Sigmoid colon (tissue), 7 donors: ENCODE measurements around the gene HMGCS2. TPM values are rescaled to one million over a fixed set of nuclear protein-coding genes. Genes with fewer than 3 reads are reported as not detected.

Experiments used
- DNase-seq: peaks from one replicate; pipeline ENCODE4 v3.0.0-alpha.2; 2019
- H3K27ac ChIP-seq, 4 donors: fragments of 200-600 bp; sonication (generic); one replicate each; pipeline ENCODE4 v1.5.1; 2016 to 2019; ENCODE audit warnings: mild to moderate bottlenecking in 1 of 4
- H3K27me3 ChIP-seq, 3 donors: fragments of 200-600 bp; sonication (generic); one replicate each; pipeline ENCODE4 v1.5.1; 2019; ENCODE audit warnings: mild to moderate bottlenecking in 1 of 3
- H3K36me3 ChIP-seq, 4 donors: fragments of 200-600 bp; sonication (generic); one replicate each; pipeline ENCODE4 v1.5.1; 2016 to 2019
- H3K4me1 ChIP-seq, 4 donors: fragments of 200-600 bp; sonication (generic); one replicate each; pipeline ENCODE4 v1.5.1; 2017 to 2019
- H3K4me3 ChIP-seq, 4 donors: fragments of 200-600 bp; sonication (generic); one replicate each; pipeline ENCODE4 v1.5.1; 2017 to 2019; ENCODE audit warnings: mild to moderate bottlenecking in 2 of 4, moderate library complexity in 1 of 4
- H3K9me3 ChIP-seq, 4 donors: fragments of 200-600 bp in 3 of 4; sonication (generic) in 3 of 4; one replicate each; pipeline versions ENCODE4 v1.5.1 to v1.6.1; 2013 to 2019
- EP300 ChIP-seq, 4 donors: sonication (generic); formaldehyde crosslinking; IDR thresholded peaks; one replicate each; pipeline ENCODE4 v1.6.1; 2017; ENCODE audit warnings: antibody characterized with exemption in 4 of 4
- POLR2A ChIP-seq, 2 donors: fragments of 450-650 bp; IDR thresholded peaks; one replicate each; pipeline ENCODE4 v1.6.1; 2016; ENCODE audit warnings: antibody characterized with exemption in 2 of 2, mild to moderate bottlenecking in 2 of 2, moderate library complexity in 2 of 2
- POLR2AphosphoS5 ChIP-seq, 4 donors: sonication (generic); formaldehyde crosslinking; IDR thresholded peaks; one replicate each; pipeline ENCODE4 v1.6.1; 2017; ENCODE audit warnings: antibody characterized with exemption in 4 of 4
- WGBS, 2 donors: extraction: QIAGEN DNeasy Blood & Tissue Kit; methylation state at CpG; one replicate each; pipeline ENCODE4 v1.1.7; 2013; 5-methylcytosine and 5-hydroxymethylcytosine counted together
- intact Hi-C: fragments of 100-400 bp; cut with DNase I; formaldehyde crosslinking; loops from one replicate; pipeline ENCODE4 v1.15.1; 2023
- polyA plus RNA-seq, 3 donors: library from polyadenylated mRNA; stranded (reverse); fragments of 200-250 nt; gene quantifications; one replicate each; pipeline ENCODE4 v1.2.3, GENCODE V29; 2013
- total RNA-seq, 4 donors: library from RNA; depleted of rRNA; stranded (reverse); fragments of >200 nt; gene quantifications; one replicate each; pipeline ENCODE4 v1.1.0, GENCODE V29; 2016
- TF ChIP-seq, protein P1 (sequence below), 4 experiments: fragments of 450-650 bp in 3 of 4; fragments of 200-600 bp in 1 of 4; IDR thresholded peaks; one replicate each; pipeline ENCODE4 v1.5.1; 2016 to 2019; ENCODE audit warnings: antibody characterized with exemption in 4 of 4, mild to moderate bottlenecking in 3 of 4, moderate library complexity in 2 of 4
- donor health status: healthy with polysubstance abuse.
- donor health status: Bipolar disorder and iron deficiency.
- donor health status: healthy.

HMGCS2 gene
- total and polyA plus RNA-seq, 7 donors = 2.8 to 607 (median 165) TPM; not detected in 3

DNA sequence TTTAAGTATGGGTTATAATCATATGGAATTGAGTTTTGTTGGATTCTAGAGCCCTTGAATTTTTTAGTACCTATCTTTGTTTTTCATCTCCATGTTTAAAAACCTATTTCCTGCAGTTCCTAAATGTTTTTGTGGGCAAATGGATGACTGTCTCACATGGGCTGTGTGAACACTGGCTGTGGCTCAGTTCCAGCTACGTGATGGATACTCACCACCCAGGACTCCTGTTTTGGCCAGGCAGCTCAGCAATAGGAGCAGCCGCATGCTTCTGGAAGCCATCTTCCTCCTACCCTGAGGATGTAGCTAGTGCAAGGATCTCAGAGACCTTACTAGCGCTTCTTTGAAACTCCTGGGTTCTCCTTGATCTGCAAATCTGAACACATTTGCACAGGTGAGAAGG is 39.8 kb upstream of the HMGCS2 start:
- Histone ChIP-seq H3K9me3 (no peaks in the 10 kb centered on the region), H3K4me1 (peaks cover 0 to 10% (median 4%) of the 10 kb centered on the region in 4 donors), H3K36me3 (no peaks in the 10 kb centered on the region), H3K27me3 (no peaks in the 10 kb centered on the region), H3K27ac (no peak overlapping the region), H3K4me3 (no peak overlapping the region)
- intact Hi-C loops = loop anchor here (2.0 kb wide), 1 partner anchor 64 kb away; no protein-coding TSS in a partner anchor
- no peak for DNase-seq
- 58 to 61% methylated on average over 3 of the region's 3 CpGs for WGBS, 2 donors
- no peak for TF ChIP-seq POLR2A (IDR thresholded peaks at IDR 0.05)
- TF ChIP-seq, protein P1, sequence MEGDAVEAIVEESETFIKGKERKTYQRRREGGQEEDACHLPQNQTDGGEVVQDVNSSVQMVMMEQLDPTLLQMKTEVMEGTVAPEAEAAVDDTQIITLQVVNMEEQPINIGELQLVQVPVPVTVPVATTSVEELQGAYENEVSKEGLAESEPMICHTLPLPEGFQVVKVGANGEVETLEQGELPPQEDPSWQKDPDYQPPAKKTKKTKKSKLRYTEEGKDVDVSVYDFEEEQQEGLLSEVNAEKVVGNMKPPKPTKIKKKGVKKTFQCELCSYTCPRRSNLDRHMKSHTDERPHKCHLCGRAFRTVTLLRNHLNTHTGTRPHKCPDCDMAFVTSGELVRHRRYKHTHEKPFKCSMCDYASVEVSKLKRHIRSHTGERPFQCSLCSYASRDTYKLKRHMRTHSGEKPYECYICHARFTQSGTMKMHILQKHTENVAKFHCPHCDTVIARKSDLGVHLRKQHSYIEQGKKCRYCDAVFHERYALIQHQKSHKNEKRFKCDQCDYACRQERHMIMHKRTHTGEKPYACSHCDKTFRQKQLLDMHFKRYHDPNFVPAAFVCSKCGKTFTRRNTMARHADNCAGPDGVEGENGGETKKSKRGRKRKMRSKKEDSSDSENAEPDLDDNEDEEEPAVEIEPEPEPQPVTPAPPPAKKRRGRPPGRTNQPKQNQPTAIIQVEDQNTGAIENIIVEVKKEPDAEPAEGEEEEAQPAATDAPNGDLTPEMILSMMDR (IDR thresholded peaks at IDR 0.05) = no peak
- no peak for TF ChIP-seq POLR2AphosphoS5 (IDR thresholded peaks at IDR 0.05)
- no peak for TF ChIP-seq EP300 (IDR thresholded peaks at IDR 0.05)

DNA sequence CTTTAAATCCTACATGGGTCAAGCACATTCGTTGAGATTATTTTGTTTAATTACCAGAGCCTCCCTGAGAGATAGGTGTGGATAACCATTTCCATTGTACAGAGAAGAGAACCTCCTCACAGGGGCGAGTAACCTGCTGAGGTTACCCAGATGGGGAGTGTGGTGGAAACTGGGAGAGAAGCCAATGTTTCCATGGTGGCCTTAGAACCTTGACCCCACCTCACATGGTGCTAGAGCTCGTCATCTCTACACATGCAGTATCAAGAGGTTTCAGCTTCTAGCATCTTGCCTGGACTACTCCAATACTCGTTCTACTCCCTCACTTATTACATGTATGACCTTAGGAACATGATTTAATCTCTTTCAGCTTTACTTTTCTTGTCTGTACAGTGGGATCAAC is 37.8 kb upstream of the HMGCS2 start:
- peaks cover 0 to 10% (median 4%) of the 10 kb centered on the region in 4 donors for H3K4me1 ChIP-seq
- 54 to 65% methylated on average over 4 of the region's 4 CpGs for WGBS, 2 donors
- DNase-seq = no peak
- H3K4me3 ChIP-seq = no peak overlapping the region
- TF ChIP-seq POLR2A (IDR thresholded peaks at IDR 0.05) (no peak), POLR2AphosphoS5 (IDR thresholded peaks at IDR 0.05) (no peak), EP300 (IDR thresholded peaks at IDR 0.05) (no peak)
- TF ChIP-seq, protein P1 (IDR thresholded peaks at IDR 0.05) = no peak
- H3K9me3 ChIP-seq = no peaks in the 10 kb centered on the region
- no peaks in the 10 kb centered on the region for H3K36me3 ChIP-seq
- H3K27ac ChIP-seq = no peak overlapping the region
- H3K27me3 ChIP-seq = no peaks in the 10 kb centered on the region
- intact Hi-C loops = no loop called here

DNA sequence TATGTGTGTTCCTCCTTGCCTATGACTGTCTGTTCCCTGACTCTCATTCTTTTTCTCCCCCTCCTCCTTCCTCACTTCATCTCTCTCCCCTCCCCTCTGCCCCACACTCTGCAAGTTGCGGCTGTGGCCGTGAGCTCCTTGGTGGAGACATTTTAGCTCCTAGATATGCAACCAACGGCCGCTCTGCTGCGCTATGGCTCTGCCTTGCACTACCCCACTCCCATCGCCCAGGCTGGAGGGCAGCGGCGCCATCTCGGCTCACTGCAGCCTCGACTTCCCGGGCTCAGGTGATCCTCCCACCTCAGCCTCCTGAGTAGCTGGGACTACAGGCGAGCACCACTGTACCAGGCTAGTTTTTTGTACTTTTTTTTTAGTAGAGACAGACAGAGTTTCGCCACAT is 37.0 kb upstream of the HMGCS2 start:
- Histone ChIP-seq H3K27ac (no peak overlapping the region), H3K4me3 (no peak overlapping the region), H3K9me3 (no peaks in the 10 kb centered on the region), H3K4me1 (peaks cover 0 to 10% (median 4%) of the 10 kb centered on the region in 4 donors), H3K27me3 (no peaks in the 10 kb centered on the region), H3K36me3 (no peaks in the 10 kb centered on the region)
- TF ChIP-seq, protein P1 (IDR thresholded peaks at IDR 0.05) = no peak
- TF ChIP-seq EP300 (IDR thresholded peaks at IDR 0.05) (no peak), POLR2AphosphoS5 (IDR thresholded peaks at IDR 0.05) (no peak), POLR2A (IDR thresholded peaks at IDR 0.05) (no peak)
- DNase-seq = no peak
- intact Hi-C loops = no loop called here
- 95% methylated on average over 13 of the region's 13 CpGs for WGBS, 2 donors

DNA sequence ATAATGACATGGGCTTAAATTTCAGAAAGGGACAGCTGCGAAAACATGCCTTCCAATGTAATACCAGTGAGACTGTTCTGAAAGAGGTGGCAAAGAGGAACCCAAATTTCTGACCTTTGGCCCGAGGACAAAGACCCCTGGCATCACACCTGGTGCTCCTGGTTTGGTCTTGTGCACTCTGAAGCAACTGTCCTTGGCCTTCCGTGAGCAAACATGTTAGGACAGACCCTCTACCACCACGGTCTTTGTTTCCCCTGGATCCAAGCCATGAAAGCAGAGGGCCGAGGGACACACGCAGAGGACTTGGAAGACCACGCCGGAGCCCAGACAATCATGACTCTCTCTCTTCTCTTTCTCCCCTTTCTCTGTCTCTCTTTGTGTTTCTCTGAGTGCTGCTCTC is 36.5 kb upstream of the HMGCS2 start:
- H3K36me3 ChIP-seq = no peaks in the 10 kb centered on the region
- 94 to 95% methylated on average over 8 of the region's 8 CpGs for WGBS, 2 donors
- no peaks in the 10 kb centered on the region for H3K9me3 ChIP-seq
- H3K4me1 ChIP-seq = peaks cover 0 to 10% (median 4%) of the 10 kb centered on the region in 4 donors
- H3K27ac ChIP-seq = no peak overlapping the region
- H3K4me3 ChIP-seq = no peak overlapping the region
- TF ChIP-seq POLR2AphosphoS5 (IDR thresholded peaks at IDR 0.05) (no peak), POLR2A (IDR thresholded peaks at IDR 0.05) (no peak), EP300 (IDR thresholded peaks at IDR 0.05) (no peak)
- TF ChIP-seq, protein P1 (IDR thresholded peaks at IDR 0.05) = no peak
- no peak for DNase-seq
- intact Hi-C loops = no loop called here
- H3K27me3 ChIP-seq = no peaks in the 10 kb centered on the region

DNA sequence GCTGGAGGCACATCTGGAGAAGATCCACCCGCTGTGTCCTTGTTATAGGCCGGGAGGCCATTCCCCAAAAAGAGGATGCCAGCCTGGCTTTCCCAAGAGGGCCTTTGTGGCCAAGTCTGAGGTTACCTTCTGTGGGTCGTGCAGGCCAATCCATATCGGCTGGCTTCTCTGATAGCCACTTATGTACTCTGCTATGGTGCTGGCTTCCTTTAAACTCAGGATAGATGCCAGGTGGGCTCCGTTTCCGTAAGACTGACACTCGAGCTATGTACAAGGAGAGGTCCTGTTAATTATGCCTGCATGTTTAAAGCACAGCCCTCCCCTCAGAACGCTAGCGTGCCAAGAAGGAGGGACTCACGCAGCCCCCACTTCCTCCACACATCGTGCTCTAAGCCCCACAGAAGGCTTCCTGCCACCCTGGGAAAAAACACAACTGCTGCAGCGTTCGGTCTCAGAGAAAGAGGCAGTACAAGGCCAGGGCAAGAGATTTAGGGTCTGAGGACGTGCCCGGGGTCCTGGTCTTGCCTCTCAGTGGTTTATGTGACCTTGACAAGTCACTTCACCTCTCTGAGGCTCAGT is 31.0 kb upstream of the HMGCS2 start:
- peaks cover 0 to 15% (median 14%) of the 10 kb centered on the region in 4 donors for H3K4me1 ChIP-seq
- H3K27me3 ChIP-seq = no peaks in the 10 kb centered on the region
- 83 to 94% methylated on average over 15 of the region's 15 CpGs for WGBS, 2 donors
- H3K9me3 ChIP-seq = no peaks in the 10 kb centered on the region
- H3K4me3 ChIP-seq = no peak overlapping the region
- intact Hi-C loops = loop anchor here (5.0 kb wide), 1 partner anchor 57 kb away; no protein-coding TSS in a partner anchor
- TF ChIP-seq EP300 (IDR thresholded peaks at IDR 0.05) (no peak), POLR2A (IDR thresholded peaks at IDR 0.05) (no peak), POLR2AphosphoS5 (IDR thresholded peaks at IDR 0.05) (no peak)
- TF ChIP-seq, protein P1 (IDR thresholded peaks at IDR 0.05) = no peak
- H3K27ac ChIP-seq = no peak overlapping the region
- DNase-seq = no peak
- H3K36me3 ChIP-seq = no peaks in the 10 kb centered on the region
